HEK293 (cell line): ENCODE results near the gene NSMCE3.

Experiments
- CTCF ChIA-PET: fragments of 350-600 bp; formaldehyde crosslinking; extraction: SDS; loops from one replicate; lab custom pipeline; 2021; ENCODE audit warnings: antibody characterized with exemption; lab: Yijun Ruan, JAX
- POLR2A ChIA-PET: fragments of 300-600 bp; formaldehyde crosslinking; extraction: SDS; loops from one replicate; lab custom pipeline; 2020; ENCODE audit warnings: antibody characterized with exemption, inconsistent platforms; lab: Yijun Ruan, JAX
- H3K27ac ChIP-seq: fragments of 200-500 bp; sonication (Bioruptor generic); 2 replicates; pipeline ENCODE4 v1.5.1; 2014; ENCODE audit warnings: low read depth, low read length, control low read depth, inconsistent platforms; ENCODE audit errors: extremely low read depth
- H3K36me3 ChIP-seq, 2 experiments: fragments of 200-500 bp in 1 of 2; sonication (Bioruptor generic) in 1 of 2; 1 replicate in 1 of 2; 2 replicates in 1 of 2; pipeline ENCODE4 v1.5.1; 2014 to 2017; ENCODE audit warnings: inconsistent platforms in 2 of 2, low read length in 2 of 2; ENCODE audit not compliant: control insufficient read depth in 2 of 2, insufficient read depth in 1 of 2
- H3K4me1 ChIP-seq: fragments of 200-500 bp; sonication (Bioruptor generic); 2 replicates; pipeline ENCODE4 v1.5.1; 2014; ENCODE audit warnings: mild to moderate bottlenecking, low read length, inconsistent platforms; ENCODE audit not compliant: control insufficient read depth, insufficient read depth
- H3K4me3 ChIP-seq: 2 replicates; pipeline ENCODE4 v1.5.1; 2011; ENCODE audit warnings: low read depth, mild to moderate bottlenecking, control low read depth, low read length, moderate library complexity
- H3K9me3 ChIP-seq: fragments of 200-500 bp; sonication (Bioruptor generic); 2 replicates; pipeline ENCODE4 v1.5.1; 2014; ENCODE audit warnings: low read depth, low read length, inconsistent platforms; ENCODE audit not compliant: control insufficient read depth, insufficient read depth
- REPIN1 ChIP-seq: fragments of 450-650 bp; formaldehyde crosslinking; IDR thresholded peaks from 2 replicates; pipeline ENCODE4 v1.5.1; 2017; ENCODE audit warnings: missing biosample characterization, missing genetic modification characterization, low read depth
- SETDB1 ChIP-seq: IDR thresholded peaks from one replicate; pipeline ENCODE4 v1.6.1; 2017; ENCODE audit warnings: mild to moderate bottlenecking, low read length, moderate library complexity, mixed read lengths; ENCODE audit not compliant: insufficient read length
- TCF7L2 ChIP-seq: IDR thresholded peaks from 2 replicates; pipeline ENCODE4 v1.6.1; 2011; ENCODE audit warnings: low read depth, mild to moderate bottlenecking, inconsistent platforms, low read length, moderate library complexity, borderline replicate concordance
- TRIM28 ChIP-seq: IDR thresholded peaks from 2 replicates; pipeline ENCODE4 v1.6.1; 2011; ENCODE audit warnings: low read length, control low read depth, borderline replicate concordance
- ZBTB48 ChIP-seq: fragments of 450-650 bp; formaldehyde crosslinking; IDR thresholded peaks from 2 replicates; pipeline ENCODE4 v1.5.1; 2016; ENCODE audit warnings: missing biosample characterization, missing genetic modification characterization
- ZNF16 ChIP-seq: fragments of 450-650 bp; formaldehyde crosslinking; IDR thresholded peaks from 2 replicates; pipeline ENCODE4 v1.5.1; 2016; ENCODE audit warnings: low read depth, missing biosample characterization, missing genetic modification characterization
- ZNF214 ChIP-seq: fragments of 450-650 bp; formaldehyde crosslinking; IDR thresholded peaks from 2 replicates; pipeline ENCODE4 v1.5.1; 2017; ENCODE audit warnings: missing biosample characterization, mild to moderate bottlenecking, missing genetic modification characterization, borderline replicate concordance
- ZNF239 ChIP-seq: fragments of 450-650 bp; formaldehyde crosslinking; IDR thresholded peaks from 2 replicates; pipeline ENCODE4 v1.5.1; 2016; ENCODE audit warnings: missing biosample characterization, missing genetic modification characterization
- ZNF266 ChIP-seq: fragments of 450-650 bp; formaldehyde crosslinking; IDR thresholded peaks from 2 replicates; pipeline ENCODE4 v1.5.1; 2016; ENCODE audit warnings: missing biosample characterization, missing genetic modification characterization, low read depth
- ZNF341 ChIP-seq: fragments of 450-650 bp; formaldehyde crosslinking; IDR thresholded peaks from 2 replicates; pipeline ENCODE4; 2016; ENCODE audit warnings: low read depth, missing biosample characterization, missing genetic modification characterization
- ZNF354C ChIP-seq: fragments of 450-650 bp; formaldehyde crosslinking; IDR thresholded peaks from 2 replicates; pipeline ENCODE4 v1.5.1; 2016; ENCODE audit warnings: missing biosample characterization, missing genetic modification characterization, low read depth, borderline replicate concordance
- ZNF658 ChIP-seq: fragments of 450-650 bp; formaldehyde crosslinking; IDR thresholded peaks from 2 replicates; pipeline ENCODE4; 2016; ENCODE audit warnings: missing biosample characterization, missing genetic modification characterization
- TF ChIP-seq, protein P1 (sequence below): fragments of 450-650 bp; formaldehyde crosslinking; IDR thresholded peaks from 2 replicates; pipeline ENCODE4; 2016; ENCODE audit warnings: missing biosample characterization, missing genetic modification characterization
- TF ChIP-seq, protein P2 (sequence below): fragments of 450-650 bp; formaldehyde crosslinking; IDR thresholded peaks from 2 replicates; pipeline ENCODE4 v1.5.1; 2016; ENCODE audit warnings: missing biosample characterization, missing genetic modification characterization
- TF ChIP-seq, protein P3 (sequence below): fragments of 450-650 bp; formaldehyde crosslinking; IDR thresholded peaks from 2 replicates; pipeline ENCODE4 v1.5.1; 2017; ENCODE audit warnings: missing biosample characterization, missing genetic modification characterization
- TF ChIP-seq, protein P4 (sequence below): fragments of 450-650 bp; formaldehyde crosslinking; IDR thresholded peaks from 2 replicates; pipeline ENCODE4 v1.5.1; 2016; ENCODE audit warnings: missing biosample characterization, missing genetic modification characterization
- TF ChIP-seq, protein P5 (sequence below): fragments of 450-650 bp; formaldehyde crosslinking; IDR thresholded peaks from 2 replicates; pipeline ENCODE4 v1.5.1; 2017; ENCODE audit warnings: missing biosample characterization, missing genetic modification characterization
- TF ChIP-seq, protein P6 (sequence below): fragments of 450-650 bp; formaldehyde crosslinking; IDR thresholded peaks from 2 replicates; pipeline ENCODE4 v1.5.1; 2016; ENCODE audit warnings: missing biosample characterization, missing genetic modification characterization
- TF ChIP-seq, protein P7 (sequence below): fragments of 450-650 bp; formaldehyde crosslinking; IDR thresholded peaks from 2 replicates; pipeline ENCODE4 v1.5.1; 2017; ENCODE audit warnings: missing biosample characterization, missing genetic modification characterization

The NSMCE3 gene

DNA sequence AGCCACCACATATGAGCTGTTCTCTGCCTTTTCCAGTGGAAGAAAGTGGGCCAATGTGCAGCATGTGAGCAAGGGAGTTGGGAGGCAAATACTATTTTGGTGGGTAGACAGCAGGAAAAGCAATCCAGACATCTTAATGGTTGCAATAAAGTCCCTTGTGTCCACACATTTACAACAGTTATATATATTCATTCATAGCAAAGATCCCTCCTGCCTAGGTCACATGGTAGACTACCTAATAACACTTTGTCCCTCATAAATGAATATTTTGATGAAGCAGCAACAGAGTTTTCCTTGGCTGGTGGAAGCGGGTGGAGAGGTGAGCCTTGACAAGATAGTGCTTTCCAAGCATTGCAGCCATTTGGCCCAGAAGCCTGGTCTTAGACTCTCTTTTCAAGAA lies 6.2 kb upstream of the NSMCE3 start:
- H3K36me3 ChIP-seq, result no peaks in the 10 kb centered on the region
- no peak overlapping the region for H3K4me3 ChIP-seq
- ChIA-PET POLR2A (no interaction called here), CTCF (no interaction called here)
- H3K9me3 ChIP-seq, result no peaks in the 10 kb centered on the region
- no peak overlapping the region for H3K27ac ChIP-seq
- H3K4me1 ChIP-seq, result no peaks in the 10 kb centered on the region
- no peak for TF ChIP-seq SETDB1
- TF ChIP-seq ZNF214 (tag by site-specific recombination), result no peak
- no peak for TF ChIP-seq ZNF354C
- TF ChIP-seq, protein P1, sequence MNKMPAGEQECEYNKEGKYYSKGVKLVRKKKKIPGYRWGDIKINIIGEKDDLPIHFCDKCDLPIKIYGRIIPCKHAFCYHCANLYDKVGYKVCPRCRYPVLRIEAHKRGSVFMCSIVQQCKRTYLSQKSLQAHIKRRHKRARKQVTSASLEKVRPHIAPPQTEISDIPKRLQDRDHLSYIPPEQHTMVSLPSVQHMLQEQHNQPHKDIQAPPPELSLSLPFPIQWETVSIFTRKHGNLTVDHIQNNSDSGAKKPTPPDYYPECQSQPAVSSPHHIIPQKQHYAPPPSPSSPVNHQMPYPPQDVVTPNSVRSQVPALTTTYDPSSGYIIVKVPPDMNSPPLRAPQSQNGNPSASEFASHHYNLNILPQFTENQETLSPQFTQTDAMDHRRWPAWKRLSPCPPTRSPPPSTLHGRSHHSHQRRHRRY (tag by site-specific recombination), result no peak
- TF ChIP-seq TCF7L2, result no peak
- TF ChIP-seq ZBTB48, result no peak
- TF ChIP-seq, protein P2, sequence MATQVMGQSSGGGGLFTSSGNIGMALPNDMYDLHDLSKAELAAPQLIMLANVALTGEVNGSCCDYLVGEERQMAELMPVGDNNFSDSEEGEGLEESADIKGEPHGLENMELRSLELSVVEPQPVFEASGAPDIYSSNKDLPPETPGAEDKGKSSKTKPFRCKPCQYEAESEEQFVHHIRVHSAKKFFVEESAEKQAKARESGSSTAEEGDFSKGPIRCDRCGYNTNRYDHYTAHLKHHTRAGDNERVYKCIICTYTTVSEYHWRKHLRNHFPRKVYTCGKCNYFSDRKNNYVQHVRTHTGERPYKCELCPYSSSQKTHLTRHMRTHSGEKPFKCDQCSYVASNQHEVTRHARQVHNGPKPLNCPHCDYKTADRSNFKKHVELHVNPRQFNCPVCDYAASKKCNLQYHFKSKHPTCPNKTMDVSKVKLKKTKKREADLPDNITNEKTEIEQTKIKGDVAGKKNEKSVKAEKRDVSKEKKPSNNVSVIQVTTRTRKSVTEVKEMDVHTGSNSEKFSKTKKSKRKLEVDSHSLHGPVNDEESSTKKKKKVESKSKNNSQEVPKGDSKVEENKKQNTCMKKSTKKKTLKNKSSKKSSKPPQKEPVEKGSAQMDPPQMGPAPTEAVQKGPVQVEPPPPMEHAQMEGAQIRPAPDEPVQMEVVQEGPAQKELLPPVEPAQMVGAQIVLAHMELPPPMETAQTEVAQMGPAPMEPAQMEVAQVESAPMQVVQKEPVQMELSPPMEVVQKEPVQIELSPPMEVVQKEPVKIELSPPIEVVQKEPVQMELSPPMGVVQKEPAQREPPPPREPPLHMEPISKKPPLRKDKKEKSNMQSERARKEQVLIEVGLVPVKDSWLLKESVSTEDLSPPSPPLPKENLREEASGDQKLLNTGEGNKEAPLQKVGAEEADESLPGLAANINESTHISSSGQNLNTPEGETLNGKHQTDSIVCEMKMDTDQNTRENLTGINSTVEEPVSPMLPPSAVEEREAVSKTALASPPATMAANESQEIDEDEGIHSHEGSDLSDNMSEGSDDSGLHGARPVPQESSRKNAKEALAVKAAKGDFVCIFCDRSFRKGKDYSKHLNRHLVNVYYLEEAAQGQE (tag by site-specific recombination), result no peak
- TF ChIP-seq, protein P3, sequence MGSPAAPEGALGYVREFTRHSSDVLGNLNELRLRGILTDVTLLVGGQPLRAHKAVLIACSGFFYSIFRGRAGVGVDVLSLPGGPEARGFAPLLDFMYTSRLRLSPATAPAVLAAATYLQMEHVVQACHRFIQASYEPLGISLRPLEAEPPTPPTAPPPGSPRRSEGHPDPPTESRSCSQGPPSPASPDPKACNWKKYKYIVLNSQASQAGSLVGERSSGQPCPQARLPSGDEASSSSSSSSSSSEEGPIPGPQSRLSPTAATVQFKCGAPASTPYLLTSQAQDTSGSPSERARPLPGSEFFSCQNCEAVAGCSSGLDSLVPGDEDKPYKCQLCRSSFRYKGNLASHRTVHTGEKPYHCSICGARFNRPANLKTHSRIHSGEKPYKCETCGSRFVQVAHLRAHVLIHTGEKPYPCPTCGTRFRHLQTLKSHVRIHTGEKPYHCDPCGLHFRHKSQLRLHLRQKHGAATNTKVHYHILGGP (tag by site-specific recombination), result no peak
- TF ChIP-seq ZNF16 (tag by site-specific recombination), result no peak
- TF ChIP-seq, protein P4, sequence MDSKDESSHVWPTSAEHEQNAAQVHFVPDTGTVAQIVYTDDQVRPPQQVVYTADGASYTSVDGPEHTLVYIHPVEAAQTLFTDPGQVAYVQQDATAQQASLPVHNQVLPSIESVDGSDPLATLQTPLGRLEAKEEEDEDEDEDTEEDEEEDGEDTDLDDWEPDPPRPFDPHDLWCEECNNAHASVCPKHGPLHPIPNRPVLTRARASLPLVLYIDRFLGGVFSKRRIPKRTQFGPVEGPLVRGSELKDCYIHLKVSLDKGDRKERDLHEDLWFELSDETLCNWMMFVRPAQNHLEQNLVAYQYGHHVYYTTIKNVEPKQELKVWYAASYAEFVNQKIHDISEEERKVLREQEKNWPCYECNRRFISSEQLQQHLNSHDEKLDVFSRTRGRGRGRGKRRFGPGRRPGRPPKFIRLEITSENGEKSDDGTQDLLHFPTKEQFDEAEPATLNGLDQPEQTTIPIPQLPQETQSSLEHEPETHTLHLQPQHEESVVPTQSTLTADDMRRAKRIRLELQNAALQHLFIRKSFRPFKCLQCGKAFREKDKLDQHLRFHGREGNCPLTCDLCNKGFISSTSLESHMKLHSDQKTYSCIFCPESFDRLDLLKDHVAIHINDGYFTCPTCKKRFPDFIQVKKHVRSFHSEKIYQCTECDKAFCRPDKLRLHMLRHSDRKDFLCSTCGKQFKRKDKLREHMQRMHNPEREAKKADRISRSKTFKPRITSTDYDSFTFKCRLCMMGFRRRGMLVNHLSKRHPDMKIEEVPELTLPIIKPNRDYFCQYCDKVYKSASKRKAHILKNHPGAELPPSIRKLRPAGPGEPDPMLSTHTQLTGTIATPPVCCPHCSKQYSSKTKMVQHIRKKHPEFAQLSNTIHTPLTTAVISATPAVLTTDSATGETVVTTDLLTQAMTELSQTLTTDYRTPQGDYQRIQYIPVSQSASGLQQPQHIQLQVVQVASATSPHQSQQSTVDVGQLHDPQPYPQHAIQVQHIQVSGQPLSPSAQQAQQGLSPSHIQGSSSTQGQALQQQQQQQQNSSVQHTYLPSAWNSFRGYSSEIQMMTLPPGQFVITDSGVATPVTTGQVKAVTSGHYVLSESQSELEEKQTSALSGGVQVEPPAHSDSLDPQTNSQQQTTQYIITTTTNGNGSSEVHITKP, result no peak
- TF ChIP-seq ZNF658 (tag by site-specific recombination), result no peak
- no peak for TF ChIP-seq ZNF239 (tag by site-specific recombination)
- TF ChIP-seq ZNF341, result no peak
- TF ChIP-seq TRIM28, result no peak
- TF ChIP-seq, protein P5, sequence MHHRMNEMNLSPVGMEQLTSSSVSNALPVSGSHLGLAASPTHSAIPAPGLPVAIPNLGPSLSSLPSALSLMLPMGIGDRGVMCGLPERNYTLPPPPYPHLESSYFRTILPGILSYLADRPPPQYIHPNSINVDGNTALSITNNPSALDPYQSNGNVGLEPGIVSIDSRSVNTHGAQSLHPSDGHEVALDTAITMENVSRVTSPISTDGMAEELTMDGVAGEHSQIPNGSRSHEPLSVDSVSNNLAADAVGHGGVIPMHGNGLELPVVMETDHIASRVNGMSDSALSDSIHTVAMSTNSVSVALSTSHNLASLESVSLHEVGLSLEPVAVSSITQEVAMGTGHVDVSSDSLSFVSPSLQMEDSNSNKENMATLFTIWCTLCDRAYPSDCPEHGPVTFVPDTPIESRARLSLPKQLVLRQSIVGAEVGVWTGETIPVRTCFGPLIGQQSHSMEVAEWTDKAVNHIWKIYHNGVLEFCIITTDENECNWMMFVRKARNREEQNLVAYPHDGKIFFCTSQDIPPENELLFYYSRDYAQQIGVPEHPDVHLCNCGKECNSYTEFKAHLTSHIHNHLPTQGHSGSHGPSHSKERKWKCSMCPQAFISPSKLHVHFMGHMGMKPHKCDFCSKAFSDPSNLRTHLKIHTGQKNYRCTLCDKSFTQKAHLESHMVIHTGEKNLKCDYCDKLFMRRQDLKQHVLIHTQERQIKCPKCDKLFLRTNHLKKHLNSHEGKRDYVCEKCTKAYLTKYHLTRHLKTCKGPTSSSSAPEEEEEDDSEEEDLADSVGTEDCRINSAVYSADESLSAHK (tag by site-specific recombination), result no peak
- no peak for TF ChIP-seq REPIN1
- TF ChIP-seq ZNF266, result no peak
- TF ChIP-seq, protein P6, sequence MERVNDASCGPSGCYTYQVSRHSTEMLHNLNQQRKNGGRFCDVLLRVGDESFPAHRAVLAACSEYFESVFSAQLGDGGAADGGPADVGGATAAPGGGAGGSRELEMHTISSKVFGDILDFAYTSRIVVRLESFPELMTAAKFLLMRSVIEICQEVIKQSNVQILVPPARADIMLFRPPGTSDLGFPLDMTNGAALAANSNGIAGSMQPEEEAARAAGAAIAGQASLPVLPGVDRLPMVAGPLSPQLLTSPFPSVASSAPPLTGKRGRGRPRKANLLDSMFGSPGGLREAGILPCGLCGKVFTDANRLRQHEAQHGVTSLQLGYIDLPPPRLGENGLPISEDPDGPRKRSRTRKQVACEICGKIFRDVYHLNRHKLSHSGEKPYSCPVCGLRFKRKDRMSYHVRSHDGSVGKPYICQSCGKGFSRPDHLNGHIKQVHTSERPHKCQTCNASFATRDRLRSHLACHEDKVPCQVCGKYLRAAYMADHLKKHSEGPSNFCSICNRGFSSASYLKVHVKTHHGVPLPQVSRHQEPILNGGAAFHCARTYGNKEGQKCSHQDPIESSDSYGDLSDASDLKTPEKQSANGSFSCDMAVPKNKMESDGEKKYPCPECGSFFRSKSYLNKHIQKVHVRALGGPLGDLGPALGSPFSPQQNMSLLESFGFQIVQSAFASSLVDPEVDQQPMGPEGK (tag by site-specific recombination), result no peak
- TF ChIP-seq, protein P7, sequence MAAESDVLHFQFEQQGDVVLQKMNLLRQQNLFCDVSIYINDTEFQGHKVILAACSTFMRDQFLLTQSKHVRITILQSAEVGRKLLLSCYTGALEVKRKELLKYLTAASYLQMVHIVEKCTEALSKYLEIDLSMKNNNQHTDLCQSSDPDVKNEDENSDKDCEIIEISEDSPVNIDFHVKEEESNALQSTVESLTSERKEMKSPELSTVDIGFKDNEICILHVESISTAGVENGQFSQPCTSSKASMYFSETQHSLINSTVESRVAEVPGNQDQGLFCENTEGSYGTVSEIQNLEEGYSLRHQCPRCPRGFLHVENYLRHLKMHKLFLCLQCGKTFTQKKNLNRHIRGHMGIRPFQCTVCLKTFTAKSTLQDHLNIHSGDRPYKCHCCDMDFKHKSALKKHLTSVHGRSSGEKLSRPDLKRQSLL (tag by site-specific recombination), result no peak
- TF ChIP-seq, all 188 proteins: peak for 0
